ENCODE results near the gene DZANK1.
"Not testable (repeated sequence)": the region's sequence is repeated elsewhere in the genome, so short reads cannot be mapped to it uniquely, and the experiment has no call there.

Gene DZANK1

DNA sequence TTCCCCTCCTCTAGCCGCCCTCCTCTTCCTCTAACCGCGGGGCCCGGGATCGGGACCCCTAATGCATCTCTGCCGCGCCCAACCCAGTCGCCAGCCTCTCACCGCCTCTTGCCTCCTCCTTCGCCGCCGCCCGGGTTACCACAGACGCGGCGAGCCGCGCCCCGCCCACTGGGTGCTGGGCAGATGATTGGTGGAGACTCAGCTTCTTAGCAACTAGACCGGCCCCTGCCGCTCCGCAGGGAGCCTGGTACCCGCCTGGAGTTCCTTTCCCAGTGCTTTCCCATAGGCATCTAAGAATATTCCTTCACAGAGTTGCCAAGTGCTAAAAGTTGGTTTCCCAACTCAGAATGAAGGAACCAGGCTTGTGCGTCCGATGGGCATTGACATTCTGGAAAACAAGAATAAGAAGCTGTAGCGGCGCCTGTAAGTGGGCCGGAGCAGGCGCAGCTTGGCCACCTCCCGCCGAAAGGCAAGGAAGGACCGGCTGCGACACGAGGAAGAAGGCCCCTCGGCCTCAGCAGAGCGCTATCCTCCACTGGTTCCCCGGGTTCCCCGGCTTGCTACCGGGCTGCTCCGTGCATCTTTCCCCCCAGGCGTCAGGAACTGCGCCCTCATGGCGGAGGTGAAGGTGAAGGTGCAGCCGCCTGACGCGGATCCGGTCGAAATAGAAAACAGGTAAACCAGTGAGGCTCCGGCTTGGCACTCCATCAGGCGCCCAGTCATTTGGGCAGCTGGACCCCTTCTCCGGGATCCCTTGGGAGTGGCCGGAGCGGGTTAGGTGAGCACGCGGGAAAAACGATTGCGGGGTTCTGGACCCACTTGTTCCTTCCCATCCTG, at the start of gene DZANK1, which contains the start of gene POLR3F:
Gene DZANK1, minus strand, starts transcription at position 137 of the 837 bp plus-strand sequence. CDS start 1,672 bp downstream, outside the sequence.
Gene POLR3F, plus strand, starts transcription at position 497 of the 837 bp plus-strand sequence. Its CDS starts 117 bp downstream, at position 614.
- peak; percentile 99 for DNase-seq (ENCODE audit: low spot score)

DNA sequence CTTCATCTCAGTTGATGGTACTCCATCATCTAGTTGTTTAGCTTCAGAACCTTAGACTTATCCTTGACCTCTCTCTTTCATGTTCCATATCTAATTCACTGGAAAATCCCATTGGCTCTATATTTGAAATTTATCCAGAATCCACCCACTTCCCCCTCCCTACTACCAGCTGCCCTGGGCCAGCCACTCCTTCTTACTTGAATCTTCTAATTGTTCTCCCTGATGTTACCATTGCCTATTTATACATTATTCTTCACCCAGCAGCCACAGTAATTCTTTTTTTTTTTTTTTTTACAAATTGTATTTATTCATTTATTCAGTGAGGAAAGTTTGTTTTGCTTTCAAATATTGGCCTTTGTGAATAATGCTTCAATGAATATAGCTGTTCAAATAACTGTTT, 49.1 kb upstream of the DZANK1 start:
- DNase-seq (ENCODE audit: low spot score), result no peak

DNA sequence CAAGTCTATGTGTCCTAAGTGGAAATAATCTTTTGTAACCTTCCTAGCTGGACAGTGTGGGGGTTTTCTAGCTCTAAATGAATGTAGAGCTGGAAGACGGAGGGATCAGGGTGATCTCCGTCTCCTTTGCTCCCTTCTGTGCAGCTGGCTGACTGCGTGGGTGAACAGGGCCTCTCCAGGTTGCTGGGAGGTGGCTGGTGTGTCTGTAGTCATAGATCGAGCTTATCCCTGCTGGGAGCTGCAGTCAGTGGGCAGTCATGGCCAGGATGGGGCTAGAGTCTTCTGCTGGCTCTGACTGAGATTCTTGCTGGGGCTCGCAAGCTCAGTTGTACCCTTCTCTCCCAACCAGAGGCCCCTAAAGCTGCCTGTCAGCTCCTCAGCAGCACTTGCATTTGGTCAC, 47.3 kb upstream of the DZANK1 start:
- no peak for DNase-seq (ENCODE audit: low spot score)

DNA sequence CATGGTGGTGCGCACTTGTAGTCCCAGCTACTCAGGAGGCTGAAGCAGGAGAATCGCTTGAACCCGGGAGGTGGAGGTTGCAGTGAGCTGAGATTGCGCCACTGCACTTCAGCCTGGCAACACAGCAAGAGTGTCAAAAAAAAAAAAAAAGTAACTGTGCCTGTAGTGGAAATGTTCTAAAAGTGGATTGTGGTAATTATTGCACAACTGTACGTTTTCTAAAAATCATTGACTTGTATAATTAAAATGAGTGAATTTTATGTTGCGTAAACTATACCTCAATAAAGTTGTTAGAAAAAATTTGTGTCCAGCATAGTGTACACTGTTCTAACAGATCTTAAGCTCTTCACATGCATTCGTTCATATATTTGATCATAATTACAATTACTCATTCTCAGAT, 46.4 kb upstream of the DZANK1 start:
- DNase-seq (ENCODE audit: low spot score), result no peak

DNA sequence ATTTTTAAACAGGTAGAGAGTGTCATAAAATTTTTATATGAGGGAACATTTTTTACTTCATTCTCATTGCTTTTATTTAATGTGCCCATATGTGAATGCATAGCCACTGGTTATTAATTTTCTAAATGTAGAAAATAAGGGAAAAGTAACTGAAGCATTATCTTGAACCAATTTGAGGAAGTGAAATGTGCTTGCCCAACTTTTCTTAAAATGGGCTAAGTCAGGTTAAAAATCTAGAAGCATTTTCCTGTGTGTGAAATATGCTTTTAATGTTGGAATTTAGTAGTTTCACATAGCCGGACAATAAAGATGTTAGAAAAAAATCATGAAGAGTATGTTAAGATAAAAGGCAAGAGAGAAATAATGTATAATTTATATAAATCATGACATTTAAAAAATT, 44.7 kb upstream of the DZANK1 start:
- no peak for DNase-seq (ENCODE audit: low spot score)

DNA sequence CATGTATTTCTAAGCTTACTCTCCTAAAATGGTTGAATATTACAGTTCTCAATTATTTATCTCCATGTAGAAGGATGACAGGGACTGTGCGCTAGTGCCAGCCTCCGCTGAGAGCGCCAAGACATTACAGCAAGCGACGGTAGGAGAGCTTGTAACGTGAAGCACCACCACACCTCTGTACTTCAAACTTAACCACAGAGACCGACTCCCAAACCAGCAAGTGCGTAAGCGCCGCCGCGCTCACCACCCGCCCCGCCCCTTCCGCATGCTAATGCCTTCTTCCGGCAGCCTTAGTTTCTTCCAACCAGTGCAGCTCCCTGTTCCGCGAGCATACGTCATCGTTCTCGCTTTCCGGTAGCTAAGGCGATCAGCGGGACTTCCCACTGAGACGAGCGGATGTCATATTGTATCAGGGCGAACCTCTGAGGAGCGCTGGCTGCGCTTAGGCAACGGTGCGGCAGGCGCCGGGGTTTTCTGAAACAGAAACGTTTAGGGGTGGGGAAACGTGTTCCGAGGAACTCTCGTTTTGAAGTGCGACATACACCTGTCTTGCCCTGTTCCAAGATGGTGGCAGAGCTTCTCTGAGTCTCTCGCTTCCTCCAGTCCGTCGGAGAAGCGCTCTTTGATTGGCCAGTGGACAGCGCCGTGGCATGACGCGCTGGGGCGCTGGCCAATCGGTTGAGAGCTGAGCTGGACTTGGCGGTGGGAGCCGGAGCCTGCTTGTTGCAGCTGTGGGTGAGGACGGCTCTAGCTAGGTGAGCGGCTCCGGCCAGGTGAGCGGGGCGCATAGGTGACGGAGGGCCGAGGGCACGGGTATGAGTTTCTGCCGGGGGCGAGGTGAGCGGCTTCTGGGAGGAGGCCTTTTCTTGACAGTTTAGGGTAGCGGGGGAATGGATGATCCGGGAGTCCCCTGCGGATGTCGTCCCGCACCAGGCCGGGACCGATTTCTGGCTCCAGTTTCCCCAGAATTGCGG, 40.7 kb upstream of the DZANK1 start, which contains the start of gene SEC23B:
Gene SEC23B, plus strand, starts transcription at position 723 of the 974 bp plus-strand sequence. CDS start 2,896 bp downstream, outside the sequence.
- DNase-seq (ENCODE audit: low spot score), result peak; percentile 99

DNA sequence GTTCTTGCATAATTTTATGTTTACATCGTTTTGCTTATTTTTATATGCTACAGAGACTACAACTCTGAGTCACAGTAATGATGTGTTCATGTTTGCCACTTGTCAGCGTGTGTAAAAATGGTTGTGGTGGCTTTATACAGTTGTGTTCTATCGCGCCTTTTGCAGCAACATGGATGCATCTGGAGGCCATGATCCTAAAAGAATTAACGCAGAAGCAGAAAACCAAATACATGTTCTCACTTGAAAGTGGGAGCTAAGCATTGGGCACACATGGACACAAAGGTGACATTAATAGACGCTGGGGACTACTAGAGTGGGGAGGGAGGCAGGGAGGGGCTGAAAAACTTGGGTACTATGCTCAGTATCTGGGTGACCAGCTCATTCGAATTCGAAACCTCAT, 39.9 kb upstream of the DZANK1 start:
- DNase-seq (ENCODE audit: low spot score), result no peak

DNA sequence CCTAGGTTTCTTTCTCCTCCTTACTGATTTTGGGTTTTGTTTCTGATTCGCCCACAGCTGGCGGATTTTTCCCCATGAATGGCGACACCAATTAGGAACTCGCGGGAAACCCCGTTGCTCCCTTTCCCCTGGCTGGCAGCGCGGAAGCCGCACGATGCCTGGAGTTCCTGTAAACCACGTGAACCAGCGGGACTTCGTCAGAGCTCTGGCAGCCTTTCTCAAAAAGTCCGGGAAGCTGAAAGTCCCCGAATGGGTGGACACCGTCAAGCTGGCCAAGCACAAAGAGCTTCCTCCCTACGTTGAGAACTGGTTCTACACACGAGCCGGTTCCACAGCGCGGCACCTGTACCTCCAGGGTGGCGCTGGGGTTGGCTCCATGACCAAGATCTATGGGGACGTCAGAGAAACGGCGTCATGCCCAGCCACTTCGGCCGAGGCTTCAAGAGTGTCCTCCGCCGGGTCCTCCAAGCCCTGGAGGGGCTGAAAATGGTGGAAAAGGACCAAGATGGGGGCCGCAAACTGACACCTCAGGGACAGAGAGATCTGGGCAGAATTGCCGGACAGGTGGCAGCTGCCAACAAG, 37.7 kb upstream of the DZANK1 start:
- DNase-seq (ENCODE audit: low spot score), result no peak

DNA sequence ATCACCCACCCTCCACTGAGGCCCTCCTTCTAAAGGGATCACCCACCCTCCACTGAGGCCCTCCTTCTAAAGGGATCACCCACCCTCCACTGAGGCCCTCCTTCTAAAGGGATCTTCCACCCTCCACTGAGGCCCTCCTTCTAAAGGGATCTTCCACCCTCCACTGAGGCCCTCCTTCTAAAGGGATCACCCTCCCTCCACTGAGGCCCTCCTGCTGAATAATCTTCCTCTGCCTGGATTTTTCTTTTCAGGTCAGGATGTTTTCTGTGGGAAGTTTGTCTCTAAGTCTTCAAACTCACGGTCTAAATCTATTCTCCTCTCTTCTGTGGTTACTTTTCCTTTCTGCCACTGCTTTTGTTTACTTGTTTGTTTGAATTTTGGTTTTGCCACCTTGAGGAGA, 34.8 kb upstream of the DZANK1 start:
- not testable (repeated sequence) for DNase-seq (ENCODE audit: low spot score)

DNA sequence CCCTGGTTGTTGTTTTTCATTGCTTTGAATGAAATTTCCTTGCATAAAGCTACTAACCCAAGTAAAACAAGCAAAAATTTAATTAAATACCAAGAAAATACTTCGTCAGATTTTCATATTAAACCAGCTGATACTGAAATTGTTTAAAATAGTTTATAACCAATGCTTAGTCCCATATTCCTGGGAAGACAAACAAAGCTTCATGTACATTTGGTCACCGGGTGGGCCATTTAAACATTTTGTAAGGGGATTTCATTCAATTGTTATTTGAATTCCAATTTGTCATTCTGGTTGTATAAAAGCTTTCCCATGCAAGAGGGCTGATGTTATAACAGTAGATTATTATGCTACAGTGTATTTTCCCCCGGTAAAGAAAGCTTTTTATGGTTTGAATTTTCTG, 30.8 kb upstream of the DZANK1 start:
- no peak for DNase-seq (ENCODE audit: low spot score)

DNA sequence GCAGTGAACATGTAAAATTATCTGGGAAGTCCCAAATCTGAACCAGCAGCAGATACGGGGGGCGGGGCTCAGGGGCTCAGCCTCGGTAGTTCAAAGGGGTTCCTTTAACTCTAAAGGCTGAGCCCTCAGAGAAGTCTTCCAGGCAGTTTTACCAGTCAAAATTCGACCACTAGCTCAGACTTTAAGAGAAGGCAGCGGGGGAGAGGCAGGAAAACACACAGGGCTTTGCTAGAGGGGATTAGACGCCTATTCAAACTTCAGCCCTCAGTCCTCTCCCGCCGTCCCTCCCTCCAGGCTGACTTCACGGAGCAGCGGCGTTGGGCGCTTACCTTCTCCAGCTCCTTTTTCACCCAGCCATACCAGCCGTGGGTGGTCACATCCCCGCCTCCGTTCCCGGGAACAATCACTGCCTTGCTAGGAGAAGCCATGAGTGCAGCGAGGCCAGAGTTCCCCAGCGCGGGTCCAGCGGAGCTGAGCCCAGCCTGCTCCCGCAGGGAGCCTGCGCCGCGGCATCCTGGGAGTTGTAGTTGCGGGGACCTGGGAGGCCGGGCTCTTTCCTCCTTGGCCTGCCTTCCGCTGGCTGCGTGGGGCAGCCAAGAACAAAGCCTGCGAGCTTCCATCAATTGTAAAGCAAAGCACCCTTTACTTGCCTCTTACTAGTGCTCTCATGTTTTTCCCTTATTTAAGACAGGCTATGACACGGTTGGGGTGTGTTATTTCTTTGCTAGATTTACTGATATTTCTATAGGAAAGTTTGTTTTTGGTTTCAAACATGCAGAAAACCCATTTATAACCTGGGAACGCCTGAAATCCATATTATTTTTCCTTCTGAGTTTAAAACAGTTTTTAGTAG, 30.1 kb upstream of the DZANK1 start, which contains the start of gene RBBP9:
Gene RBBP9, minus strand, starts transcription at position 486 of the 853 bp plus-strand sequence. Its CDS starts 58 bp downstream, at position 428.
- peak; percentile 77 for DNase-seq (ENCODE audit: low spot score)

DNA sequence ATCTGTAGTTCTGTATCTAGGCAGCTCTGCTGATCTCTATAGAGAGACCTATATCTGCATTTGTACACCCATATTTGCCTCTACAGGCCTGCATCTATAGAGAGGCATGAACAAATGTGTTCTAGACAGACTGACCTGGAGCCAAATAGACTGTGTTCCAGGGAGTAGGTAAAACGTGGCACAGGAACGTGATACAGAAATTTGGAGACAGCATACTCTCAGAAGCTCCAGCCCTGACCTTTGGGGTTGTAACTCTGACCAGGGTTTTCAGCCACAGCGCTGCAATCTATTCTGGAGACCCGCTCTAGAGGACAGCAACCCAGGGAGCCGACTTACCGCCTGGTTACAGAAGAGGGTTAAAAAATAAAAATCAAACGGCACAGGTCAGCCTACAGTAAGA, 29.2 kb upstream of the DZANK1 start:
- no peak for DNase-seq (ENCODE audit: low spot score)

DNA sequence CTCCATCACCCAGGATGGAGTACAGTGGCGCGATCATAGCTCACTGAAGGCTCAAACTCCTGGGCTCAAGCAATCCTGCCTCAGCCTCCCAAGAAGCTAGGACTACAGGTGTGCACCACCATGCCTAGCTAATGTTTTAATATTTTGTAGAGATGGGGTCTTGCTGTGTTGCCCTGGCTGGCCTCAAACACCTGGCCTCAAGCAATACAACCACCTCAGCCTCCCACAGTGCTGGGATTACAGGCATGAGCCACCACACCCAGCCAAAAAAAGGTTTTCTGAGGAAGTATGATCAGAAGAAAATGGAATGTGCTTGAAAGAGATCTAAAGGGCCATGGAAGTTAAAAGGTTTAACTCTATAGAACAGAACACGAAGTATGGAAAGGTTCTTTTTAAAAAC, 21.5 kb upstream of the DZANK1 start:
- no peak for DNase-seq (ENCODE audit: low spot score)

DNA sequence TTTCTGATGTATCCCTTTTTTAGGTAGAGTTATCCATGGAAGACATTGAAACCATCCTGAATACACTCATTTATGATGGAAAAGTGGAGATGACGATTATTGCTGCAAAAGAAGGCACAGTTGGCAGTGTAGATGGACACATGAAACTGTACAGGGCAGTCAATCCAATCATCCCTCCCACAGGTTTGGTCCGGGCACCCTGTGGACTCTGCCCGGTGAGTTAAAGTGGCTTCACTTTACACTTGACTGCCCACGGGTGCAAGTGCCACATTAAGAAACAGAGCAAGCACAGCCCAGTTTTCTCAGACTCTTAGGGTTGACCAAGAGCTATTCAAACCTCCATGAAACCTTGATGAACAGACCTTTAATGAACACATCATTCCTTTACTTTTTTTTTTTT, 14.8 kb upstream of the DZANK1 start:
- DNase-seq (ENCODE audit: low spot score), result no peak

DNA sequence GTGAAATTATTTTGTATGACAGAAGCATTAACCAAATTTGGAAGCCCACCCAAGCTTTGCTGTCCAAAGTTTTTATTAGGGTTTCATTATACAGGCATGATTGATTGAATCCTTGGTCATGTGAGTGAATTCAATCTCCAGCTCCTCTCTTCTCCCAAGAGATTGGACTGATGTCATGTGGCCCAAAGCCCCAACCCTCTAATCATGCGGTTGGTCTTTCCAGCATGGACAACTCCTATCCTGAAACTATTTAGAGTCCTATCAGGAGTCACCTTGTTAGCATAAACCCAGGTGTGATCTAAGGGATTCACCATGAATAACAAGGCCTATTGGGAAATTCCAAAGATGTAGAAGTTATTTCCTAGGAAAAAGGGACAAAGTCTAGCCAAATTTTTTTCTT, 11.0 kb upstream of the DZANK1 start:
- no peak for DNase-seq (ENCODE audit: low spot score)

DNA sequence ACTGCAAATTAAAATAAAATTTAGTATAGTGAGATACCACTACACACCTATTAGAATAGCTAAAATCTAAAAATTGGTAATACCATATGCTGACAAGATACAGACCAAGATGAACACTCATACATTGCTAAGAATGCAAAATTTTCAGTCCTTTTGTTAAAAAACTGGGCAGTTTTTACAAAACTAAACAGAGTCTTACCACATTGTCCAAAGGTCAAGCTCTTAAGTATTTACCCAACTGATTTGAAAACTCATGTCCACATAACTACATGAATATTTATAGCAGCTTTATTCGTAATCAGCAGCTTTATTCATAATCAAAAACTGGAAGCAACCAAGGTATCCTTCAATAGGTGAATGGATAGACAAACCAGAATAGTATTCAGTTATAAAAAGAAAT, 10.4 kb upstream of the DZANK1 start:
- DNase-seq (ENCODE audit: low spot score), result no peak

DNA sequence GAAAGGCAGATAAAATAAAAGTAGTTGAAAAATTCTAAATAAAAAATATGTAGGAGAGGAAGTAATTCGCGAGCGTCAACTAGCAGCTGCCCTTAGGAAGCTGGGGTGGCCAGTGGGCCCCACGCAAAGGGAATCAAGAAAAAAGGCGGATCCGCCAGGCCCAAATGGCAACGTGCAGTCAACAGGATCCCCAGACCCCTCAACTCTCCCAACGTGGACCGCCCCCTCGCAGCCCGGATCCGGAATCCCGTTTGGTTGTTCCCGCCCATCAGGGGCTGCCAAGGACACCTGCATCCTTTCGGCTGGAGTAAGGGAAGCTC, 296 bp downstream of the DZANK1 start:
- DNase-seq (ENCODE audit: low spot score), result no peak

DNA sequence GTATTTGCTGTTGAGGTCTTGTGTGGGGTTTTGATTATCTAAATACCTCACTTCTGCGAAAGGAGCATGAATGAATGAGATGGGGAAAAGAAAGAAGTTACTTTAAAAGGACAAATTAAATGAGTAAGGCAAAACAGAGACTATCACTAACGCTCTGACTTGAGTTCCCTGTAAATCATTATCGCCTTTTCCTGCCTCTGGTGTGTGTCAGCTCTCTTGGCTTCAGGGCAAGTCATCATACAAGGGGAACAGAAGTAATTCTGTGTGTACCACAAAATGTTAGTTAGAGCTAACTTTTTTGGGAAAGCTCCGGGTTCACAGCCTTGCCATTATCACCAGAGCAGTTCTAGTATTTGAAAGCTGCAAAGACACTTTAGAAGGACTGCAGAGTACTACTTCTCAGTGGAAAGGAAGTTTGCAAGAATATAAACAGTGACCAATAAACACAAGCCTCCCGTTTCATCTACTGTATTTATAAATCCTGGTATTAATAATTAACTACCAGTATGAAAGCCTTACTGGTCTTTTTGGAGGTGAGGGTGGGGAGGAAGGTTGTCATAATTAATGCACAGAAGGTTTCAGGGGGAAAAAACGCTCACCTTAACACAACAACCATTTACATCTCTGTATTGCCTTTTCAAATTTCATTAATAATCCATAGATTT, 1.2 kb downstream of the DZANK1 start:
- no peak for DNase-seq (ENCODE audit: low spot score)

DNA sequence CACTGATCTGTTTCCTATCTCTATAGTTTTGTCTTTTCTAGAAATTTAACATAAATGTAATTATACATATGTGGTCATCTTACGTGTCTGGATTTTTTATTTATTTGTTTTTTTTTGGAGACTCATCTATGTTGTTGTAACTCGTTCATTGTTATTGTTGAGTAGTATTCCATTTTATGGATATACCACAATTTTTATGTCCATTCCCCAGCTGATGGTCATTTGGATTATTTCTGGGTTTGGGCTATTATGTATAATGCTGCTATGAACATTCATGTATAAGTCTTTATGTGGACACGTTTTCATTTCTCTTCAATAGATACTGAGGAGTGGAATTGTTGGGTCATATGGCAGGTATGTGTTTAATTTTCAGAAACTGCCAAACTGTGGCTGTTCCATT, 10.2 kb downstream of the DZANK1 start:
- DNase-seq (ENCODE audit: low spot score), result no peak

DNA sequence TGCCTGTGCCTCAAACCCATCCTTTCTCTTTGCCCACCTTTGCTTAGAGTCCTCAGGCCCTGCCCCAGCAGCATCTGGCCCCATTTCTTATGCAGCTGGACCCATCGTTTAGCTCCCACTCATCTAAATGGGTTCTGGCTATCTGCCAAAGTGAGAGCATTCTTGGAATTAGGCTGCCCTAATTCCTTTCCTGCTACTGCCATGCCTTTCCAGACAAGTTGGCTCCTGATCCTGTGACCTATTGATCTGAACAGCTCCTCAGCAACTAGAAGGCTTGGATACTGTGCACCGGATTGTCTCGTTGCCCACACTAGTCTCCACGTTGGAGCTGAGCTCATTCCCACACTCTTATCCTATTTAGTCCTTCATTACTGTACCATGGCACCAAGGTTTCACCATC, 22.9 kb downstream of the DZANK1 start:
- DNase-seq (ENCODE audit: low spot score), result no peak

DNA sequence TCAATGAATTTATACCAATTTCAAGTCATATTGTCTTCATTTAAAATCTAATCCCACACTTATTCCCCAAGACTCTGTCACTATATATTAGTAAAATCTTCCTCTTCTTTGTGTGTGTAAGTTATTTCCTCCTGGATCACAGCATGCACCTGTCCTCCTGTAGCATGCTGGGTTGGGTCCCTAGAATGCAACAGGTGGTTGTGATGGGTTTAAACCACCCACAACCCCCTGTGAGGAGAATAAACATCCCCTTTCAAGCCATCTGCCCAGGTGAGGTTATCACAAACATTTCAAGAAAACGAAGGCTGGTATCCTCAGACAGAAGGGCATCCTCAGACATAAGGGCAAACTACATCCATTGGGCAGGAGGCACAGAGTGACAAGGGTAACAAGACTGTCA, 26.4 kb downstream of the DZANK1 start:
- DNase-seq (ENCODE audit: low spot score), result no peak
